ENCODE data around the gene CBX4. TPM values are rescaled to one million over a fixed set of nuclear protein-coding genes. Genes with fewer than 3 reads are reported as not detected.

Gene CBX4
- total and polyA plus RNA-seq, 7 experiments from 2014 or later: 4.0 to 134 (median 78.3) TPM

DNA sequence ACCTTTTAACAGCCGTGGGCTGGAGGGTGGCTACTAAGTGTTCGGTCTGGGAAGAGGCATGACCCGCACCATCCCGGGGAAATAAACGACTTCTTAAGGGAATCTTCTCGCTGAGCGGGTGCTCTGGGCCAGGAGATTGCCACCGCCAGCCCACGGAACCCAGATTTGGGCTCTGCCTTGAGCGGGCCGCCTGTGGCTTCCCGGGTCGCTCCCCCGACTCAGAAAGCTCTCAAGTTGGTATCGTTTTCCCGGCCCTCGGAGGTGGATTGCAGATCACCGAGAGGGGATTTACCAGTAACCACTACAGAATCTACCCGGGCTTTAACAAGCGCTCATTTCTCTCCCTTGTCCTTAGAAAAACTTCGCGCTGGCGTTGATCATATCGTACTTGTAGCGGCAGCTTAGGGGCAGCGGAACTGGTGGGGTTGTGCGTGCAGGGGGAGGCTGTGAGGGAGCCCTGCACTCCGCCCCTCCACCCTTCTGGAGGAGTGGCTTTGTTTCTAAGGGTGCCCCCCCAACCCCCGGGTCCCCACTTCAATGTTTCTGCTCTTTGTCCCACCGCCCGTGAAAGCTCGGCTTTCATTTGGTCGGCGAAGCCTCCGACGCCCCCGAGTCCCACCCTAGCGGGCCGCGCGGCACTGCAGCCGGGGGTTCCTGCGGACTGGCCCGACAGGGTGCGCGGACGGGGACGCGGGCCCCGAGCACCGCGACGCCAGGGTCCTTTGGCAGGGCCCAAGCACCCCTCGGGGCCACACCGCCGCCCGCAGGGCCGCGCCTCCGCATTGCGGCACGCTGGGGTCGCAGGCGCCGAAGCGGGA, 3.6 kb upstream of the CBX4 start:
- intact Hi-C loops (cut with micrococcal nuclease): loop anchor here in 1 of 2 donors (5.0 to 10.0 kb wide), 3 partner anchors 72 to 1552 kb away; partner anchors contain the start of gene BAHCC1
- H3K36me3 ChIP-seq (ENCODE audit: control insufficient read depth in 2 of 3, insufficient read depth in 3 of 3, low read length in 3 of 3): no peaks in the 10 kb centered on the region
- Mint-ChIP-seq H3K27ac (peak overlapping the region in 4 of 9 donors; percentile 14 to 67 (median 29)), H3K4me3 (peak overlapping the region; percentile 42 to 96 (median 75)), H3K36me3 (peaks cover 0 to 4% (median 0%) of the 10 kb centered on the region in 5 donors), H3K4me1 (peaks cover 7 to 49% (median 31%) of the 10 kb centered on the region in 7 donors), H3K9me3 (peaks cover 0 to 6% (median 0%) of the 10 kb centered on the region in 11 donors), H3K27me3 (peaks cover 13 to 53% (median 23%) of the 10 kb centered on the region in 5 donors)
- H3K27me3 ChIP-seq (ENCODE audit: control insufficient read depth in 2 of 2, insufficient read depth in 2 of 2, low read length in 2 of 2): peaks cover 15 to 34% of the 10 kb centered on the region in 2 donors
- peak overlapping the region; percentile 24 for H3K4me3 ChIP-seq (ENCODE audit: low read length)
- CTCF ChIA-PET: interaction anchor here (0.7 kb wide), 1 partner anchor 165 kb away, joined by 4 read pairs; no protein-coding TSS in a partner anchor
- ATAC-seq (no peak), DNase-seq (peak in 3 of 9 donors; percentile 30 to 35 (median 33))
- no peak overlapping the region for H3K27ac ChIP-seq (ENCODE audit: low read depth, low read length)
- H3K4me1 ChIP-seq (ENCODE audit: control insufficient read depth in 2 of 2, insufficient read depth in 2 of 2, low read length in 2 of 2): peaks cover 40 to 50% of the 10 kb centered on the region in 2 donors
- H3K9me3 ChIP-seq (ENCODE audit: control insufficient read depth in 2 of 3, low read length in 3 of 3): no peaks in the 10 kb centered on the region
- POLR2A ChIA-PET: interaction anchor here (0.9 to 5.1 kb wide), 8 partner anchors 9 to 154 kb away, joined by 3 to 51 read pairs (median 3); partner anchors contain the start of gene CBX8

DNA sequence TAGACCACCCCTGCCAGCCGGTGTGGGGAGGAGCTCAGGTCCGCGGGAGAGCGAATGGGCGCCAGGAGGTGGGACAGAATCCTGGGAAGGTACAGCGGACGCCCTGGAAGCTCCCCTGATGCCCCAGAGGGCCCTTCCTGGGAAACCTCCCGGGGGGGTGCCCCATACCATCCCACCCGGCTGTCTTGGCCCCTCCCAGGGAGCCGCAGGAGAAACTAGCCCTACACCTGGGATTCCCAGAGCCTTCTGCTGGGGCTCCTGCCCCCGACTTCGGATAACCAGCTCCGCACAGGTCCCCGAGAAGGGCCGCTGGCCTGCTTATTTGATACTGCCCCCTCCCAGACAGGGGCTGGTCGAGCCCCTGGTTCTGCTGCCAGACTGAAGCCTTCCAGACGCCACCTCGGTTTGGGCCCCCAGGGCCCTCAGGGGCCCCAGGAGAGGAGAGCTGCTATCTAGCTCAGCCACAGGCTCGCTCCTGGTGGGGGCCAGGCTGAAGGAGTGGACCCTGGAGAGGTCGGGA, 3.0 kb upstream of the CBX4 start:
- DNase-seq (no peak), ATAC-seq (no peak)
- Histone ChIP-seq H3K27ac (ENCODE audit: low read depth, low read length) (no peak overlapping the region), H3K27me3 (ENCODE audit: control insufficient read depth in 2 of 2, insufficient read depth in 2 of 2, low read length in 2 of 2) (peaks cover 15 to 34% of the 10 kb centered on the region in 2 donors), H3K9me3 (ENCODE audit: control insufficient read depth in 2 of 3, low read length in 3 of 3) (no peaks in the 10 kb centered on the region), H3K4me1 (ENCODE audit: control insufficient read depth in 2 of 2, insufficient read depth in 2 of 2, low read length in 2 of 2) (peaks cover 46 to 54% of the 10 kb centered on the region in 2 donors), H3K36me3 (ENCODE audit: control insufficient read depth in 2 of 3, insufficient read depth in 3 of 3, low read length in 3 of 3) (no peaks in the 10 kb centered on the region), H3K4me3 (ENCODE audit: low read length) (peak overlapping the region; percentile 24)
- peaks cover 13 to 50% (median 23%) of the 10 kb centered on the region in 5 donors for H3K27me3 Mint-ChIP-seq
- POLR2A ChIA-PET: interaction anchor here (0.6 to 5.1 kb wide), 9 partner anchors 9 to 155 kb away, joined by 3 to 51 read pairs (median 4); partner anchors contain the start of gene CBX8
- peak overlapping the region; percentile 47 to 99 (median 73) for H3K4me3 Mint-ChIP-seq
- H3K9me3 Mint-ChIP-seq: peaks cover 0 to 6% (median 0%) of the 10 kb centered on the region in 11 donors
- CTCF ChIA-PET: interaction anchor here (0.7 to 1.1 kb wide), 2 partner anchors 73 to 166 kb away, joined by 4 to 5 read pairs; no protein-coding TSS in a partner anchor
- peaks cover 0 to 5% (median 0%) of the 10 kb centered on the region in 5 donors for H3K36me3 Mint-ChIP-seq
- intact Hi-C loops (cut with micrococcal nuclease): loop anchor here in 1 of 2 donors (5.0 to 10.0 kb wide), 3 partner anchors 73 to 1553 kb away; partner anchors contain the start of gene BAHCC1
- H3K27ac Mint-ChIP-seq: peak overlapping the region in 6 of 9 donors; percentile 14 to 80 (median 36)
- H3K4me1 Mint-ChIP-seq: peaks cover 7 to 51% (median 31%) of the 10 kb centered on the region in 7 donors

DNA sequence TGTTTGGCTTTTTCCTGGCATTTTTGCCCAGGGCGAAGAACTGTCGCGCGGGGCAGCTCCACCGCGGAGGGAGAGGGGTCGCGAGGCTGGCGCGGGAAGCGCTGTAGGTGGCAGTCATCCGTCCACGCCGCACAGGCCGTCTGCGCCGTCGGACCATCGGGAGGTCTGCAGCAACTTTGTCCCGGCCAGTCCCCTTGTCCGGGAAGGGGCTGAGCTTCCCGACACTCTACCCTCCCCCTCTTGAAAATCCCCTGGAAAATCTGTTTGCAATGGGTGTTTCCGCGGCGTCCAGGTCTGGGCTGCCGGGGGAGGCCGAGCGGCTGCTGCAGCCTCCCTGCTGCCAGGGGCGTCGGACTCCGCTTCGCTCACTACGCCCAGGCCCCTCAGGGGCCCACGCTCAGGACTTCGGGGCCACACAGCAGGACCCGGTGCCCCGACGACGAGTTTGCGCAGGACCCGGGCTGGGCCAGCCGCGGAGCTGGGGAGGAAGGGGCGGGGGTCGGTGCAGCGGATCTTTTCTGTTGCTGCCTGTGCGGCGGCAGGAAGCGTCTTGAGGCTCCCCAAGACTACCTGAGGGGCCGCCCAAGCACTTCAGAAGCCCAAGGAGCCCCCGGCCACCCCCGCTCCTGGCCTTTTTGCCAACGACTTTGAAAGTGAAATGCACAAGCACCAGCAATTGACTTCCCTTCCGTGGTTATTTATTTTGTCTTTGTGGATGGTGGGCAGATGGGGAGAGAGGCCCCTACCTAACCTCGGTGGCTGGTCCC, 2.3 kb upstream of the CBX4 start:
- DNase-seq (peak in 5 of 9 donors; percentile 31 to 54 (median 43)), ATAC-seq (no peak)
- ChIA-PET CTCF (interaction anchor here (1.0 to 1.4 kb wide), 5 partner anchors 26 to 159 kb away, joined by 3 to 5 read pairs (median 3); no protein-coding TSS in a partner anchor), POLR2A (interaction anchor here (0.6 to 5.1 kb wide), 12 partner anchors 9 to 155 kb away, joined by 3 to 51 read pairs (median 4); partner anchors contain the start of gene CBX8)
- H3K27ac Mint-ChIP-seq: peak overlapping the region in 6 of 9 donors; percentile 14 to 80 (median 36)
- peaks cover 7 to 57% (median 31%) of the 10 kb centered on the region in 7 donors for H3K4me1 Mint-ChIP-seq
- H3K4me3 Mint-ChIP-seq: peak overlapping the region; percentile 45 to 99 (median 64)
- peaks cover 13 to 50% (median 23%) of the 10 kb centered on the region in 5 donors for H3K27me3 Mint-ChIP-seq
- H3K4me1 ChIP-seq (ENCODE audit: control insufficient read depth in 2 of 2, insufficient read depth in 2 of 2, low read length in 2 of 2): peaks cover 52 to 60% of the 10 kb centered on the region in 2 donors
- peaks cover 0 to 8% (median 0%) of the 10 kb centered on the region in 5 donors for H3K36me3 Mint-ChIP-seq
- no peaks in the 10 kb centered on the region for H3K36me3 ChIP-seq (ENCODE audit: control insufficient read depth in 2 of 3, insufficient read depth in 3 of 3, low read length in 3 of 3)
- no peak overlapping the region for H3K4me3 ChIP-seq (ENCODE audit: low read length)
- intact Hi-C loops (cut with micrococcal nuclease): loop anchor here in 1 of 2 donors (5.0 to 10.0 kb wide), 3 partner anchors 73 to 1553 kb away; partner anchors contain the start of gene BAHCC1
- H3K9me3 Mint-ChIP-seq: peaks cover 0 to 6% (median 0%) of the 10 kb centered on the region in 11 donors
- no peaks in the 10 kb centered on the region for H3K9me3 ChIP-seq (ENCODE audit: control insufficient read depth in 2 of 3, low read length in 3 of 3)
- no peak overlapping the region for H3K27ac ChIP-seq (ENCODE audit: low read depth, low read length)
- peaks cover 15 to 34% of the 10 kb centered on the region in 2 donors for H3K27me3 ChIP-seq (ENCODE audit: control insufficient read depth in 2 of 2, insufficient read depth in 2 of 2, low read length in 2 of 2)

DNA sequence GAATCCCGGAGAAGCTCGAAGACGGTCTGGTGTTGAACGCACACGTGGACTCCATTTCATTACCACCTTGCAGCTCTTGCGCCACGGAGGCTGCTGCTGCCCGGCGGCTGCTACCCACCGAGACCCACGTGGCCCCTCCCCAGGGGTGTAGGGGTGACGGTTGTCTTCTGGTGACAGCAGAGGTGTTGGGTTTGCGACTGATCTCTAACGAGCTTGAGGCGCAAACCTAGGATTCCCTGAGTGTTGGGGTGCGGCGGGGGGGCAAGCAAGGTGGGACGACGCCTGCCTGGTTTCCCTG, 1.7 kb upstream of the CBX4 start:
- peaks cover 0 to 6% (median 0%) of the 10 kb centered on the region in 11 donors for H3K9me3 Mint-ChIP-seq
- Histone ChIP-seq H3K27ac (ENCODE audit: low read depth, low read length) (no peak overlapping the region), H3K27me3 (ENCODE audit: control insufficient read depth in 2 of 2, insufficient read depth in 2 of 2, low read length in 2 of 2) (peaks cover 15 to 34% of the 10 kb centered on the region in 2 donors), H3K4me3 (ENCODE audit: low read length) (no peak overlapping the region), H3K4me1 (ENCODE audit: control insufficient read depth in 2 of 2, insufficient read depth in 2 of 2, low read length in 2 of 2) (peaks cover 59 to 67% of the 10 kb centered on the region in 2 donors), H3K36me3 (ENCODE audit: control insufficient read depth in 2 of 3, insufficient read depth in 3 of 3, low read length in 3 of 3) (peaks cover 0 to 2% (median 0%) of the 10 kb centered on the region in 3 experiments), H3K9me3 (ENCODE audit: control insufficient read depth in 2 of 3, low read length in 3 of 3) (no peaks in the 10 kb centered on the region)
- H3K4me1 Mint-ChIP-seq: peaks cover 7 to 59% (median 29%) of the 10 kb centered on the region in 7 donors
- H3K36me3 Mint-ChIP-seq: peaks cover 0 to 8% (median 0%) of the 10 kb centered on the region in 5 donors
- peak overlapping the region in 1 of 9 donors; percentile 69 for H3K27ac Mint-ChIP-seq
- peak in 1 of 9 donors; percentile 31 for DNase-seq
- H3K27me3 Mint-ChIP-seq: peaks cover 13 to 44% (median 20%) of the 10 kb centered on the region in 5 donors
- ATAC-seq: no peak
- ChIA-PET CTCF (interaction anchor here (1.0 to 1.4 kb wide), 5 partner anchors 27 to 160 kb away, joined by 3 to 5 read pairs (median 3); no protein-coding TSS in a partner anchor), POLR2A (interaction anchor here (1.3 to 5.1 kb wide), 6 partner anchors 8 to 44 kb away, joined by 3 to 51 read pairs (median 5); partner anchors contain the start of gene CBX8)
- peak overlapping the region; percentile 34 to 99 (median 58) for H3K4me3 Mint-ChIP-seq
- intact Hi-C loops (cut with micrococcal nuclease): loop anchor here in 1 of 2 donors (5.0 to 10.0 kb wide), 3 partner anchors 74 to 1554 kb away; partner anchors contain the start of gene BAHCC1

DNA sequence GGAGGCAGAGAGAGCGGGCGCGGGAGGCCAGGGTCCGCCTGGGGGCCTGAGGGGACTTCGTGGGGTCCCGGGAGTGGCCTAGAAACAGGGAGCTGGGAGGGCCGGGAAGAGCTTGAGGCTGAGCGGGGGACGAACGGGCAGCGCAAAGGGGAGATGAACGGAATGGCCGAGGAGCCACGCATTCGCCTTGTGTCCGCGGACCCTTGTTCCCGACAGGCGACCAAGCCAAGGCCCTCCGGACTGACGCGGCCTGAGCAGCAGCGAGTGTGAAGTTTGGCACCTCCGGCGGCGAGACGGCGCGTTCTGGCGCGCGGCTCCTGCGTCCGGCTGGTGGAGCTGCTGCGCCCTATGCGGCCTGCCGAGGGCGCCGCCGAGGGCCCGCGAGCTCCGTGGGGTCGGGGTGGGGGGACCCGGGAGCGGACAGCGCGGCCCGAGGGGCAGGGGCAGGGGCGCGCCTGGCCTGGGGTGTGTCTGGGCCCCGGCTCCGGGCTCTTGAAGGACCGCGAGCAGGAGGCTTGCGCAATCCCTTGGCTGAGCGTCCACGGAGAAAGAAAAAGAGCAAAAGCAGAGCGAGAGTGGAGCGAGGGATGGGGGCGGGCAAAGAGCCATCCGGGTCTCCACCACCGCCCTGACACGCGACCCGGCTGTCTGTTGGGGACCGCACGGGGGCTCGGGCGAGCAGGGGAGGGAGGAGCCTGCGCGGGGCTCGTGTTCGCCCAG, 1.2 kb upstream of the CBX4 start:
- POLR2A ChIA-PET: interaction anchor here (0.6 to 5.1 kb wide), 12 partner anchors 12 to 1155 kb away, joined by 3 to 51 read pairs (median 6); partner anchors contain the start of genes CBX2 and CBX8
- H3K27me3 ChIP-seq (ENCODE audit: control insufficient read depth in 2 of 2, insufficient read depth in 2 of 2, low read length in 2 of 2): peaks cover 15 to 34% of the 10 kb centered on the region in 2 donors
- H3K36me3 ChIP-seq (ENCODE audit: control insufficient read depth in 2 of 3, insufficient read depth in 3 of 3, low read length in 3 of 3): peaks cover 0 to 7% (median 1%) of the 10 kb centered on the region in 3 experiments
- Mint-ChIP-seq H3K36me3 (peaks cover 0 to 8% (median 0%) of the 10 kb centered on the region in 5 donors), H3K9me3 (peaks cover 0 to 6% (median 0%) of the 10 kb centered on the region in 11 donors), H3K4me1 (peaks cover 7 to 56% (median 28%) of the 10 kb centered on the region in 7 donors), H3K4me3 (peak overlapping the region; percentile 54 to 99 (median 68)), H3K27me3 (peaks cover 13 to 39% (median 18%) of the 10 kb centered on the region in 5 donors), H3K27ac (peak overlapping the region in 5 of 9 donors; percentile 32 to 82 (median 53))
- peaks cover 60 to 72% of the 10 kb centered on the region in 2 donors for H3K4me1 ChIP-seq (ENCODE audit: control insufficient read depth in 2 of 2, insufficient read depth in 2 of 2, low read length in 2 of 2)
- ATAC-seq (no peak), DNase-seq (peak in 4 of 9 donors; percentile 37 to 49 (median 40))
- no peaks in the 10 kb centered on the region for H3K9me3 ChIP-seq (ENCODE audit: control insufficient read depth in 2 of 3, low read length in 3 of 3)
- no peak overlapping the region for H3K27ac ChIP-seq (ENCODE audit: low read depth, low read length)
- H3K4me3 ChIP-seq (ENCODE audit: low read length): peak overlapping the region; percentile 47
- CTCF ChIA-PET: interaction anchor here (1.1 to 1.4 kb wide), 5 partner anchors 27 to 160 kb away, joined by 3 to 4 read pairs (median 4); no protein-coding TSS in a partner anchor
- intact Hi-C loops (cut with micrococcal nuclease): loop anchor here in 1 of 2 donors (5.0 to 10.0 kb wide), 3 partner anchors 74 to 1554 kb away; partner anchors contain the start of gene BAHCC1
